Upper lobe of left lung (tissue), 6 donors: ENCODE measurements around the gene RUNX2. TPM values are rescaled to one million over a fixed set of nuclear protein-coding genes. Genes with fewer than 3 reads are reported as not detected.

Experiments
- ATAC-seq, 2 donors: fragments of 200-7000 bp; cut with Tn5 transposase; one replicate each; pipeline ENCODE4 v1.9.1; 2022; ENCODE audit warnings: mild to moderate bottlenecking in 2 of 2, moderate library complexity in 2 of 2; ENCODE audit not compliant: low FRiP score in 2 of 2
- DNase-seq, 2 donors: peaks; one replicate each; pipeline ENCODE4 v3.0.0-alpha.2; 2019 to 2020
- H3K27ac ChIP-seq, 4 donors: fragments of 200-600 bp; sonication (generic); one replicate each; pipeline ENCODE4 v1.5.1; 2016 to 2019
- H3K27me3 ChIP-seq, 4 donors: fragments of 200-600 bp; sonication (generic); one replicate each; pipeline ENCODE4 v1.5.1; 2017 to 2019
- H3K36me3 ChIP-seq, 4 donors: fragments of 200-600 bp; sonication (generic); one replicate each; pipeline ENCODE4 v1.5.1; 2016 to 2019
- H3K4me1 ChIP-seq, 4 donors: fragments of 200-600 bp; sonication (generic); one replicate each; pipeline ENCODE4 v1.5.1; 2018 to 2019
- H3K4me3 ChIP-seq, 4 donors: fragments of 200-600 bp; sonication (generic); one replicate each; pipeline ENCODE4 v1.5.1; 2017 to 2019; ENCODE audit warnings: mild to moderate bottlenecking in 2 of 4, moderate library complexity in 1 of 4
- H3K9me3 ChIP-seq, 4 donors: fragments of 200-600 bp; sonication (generic); one replicate each; pipeline ENCODE4 v1.5.1; 2018 to 2019
- EP300 ChIP-seq, 4 donors: sonication (generic); formaldehyde crosslinking; IDR thresholded peaks; one replicate each; pipeline ENCODE4 v1.5.1; 2017; ENCODE audit warnings: antibody characterized with exemption in 4 of 4, control low read depth in 2 of 4
- POLR2A ChIP-seq, 4 donors: fragments of 450-650 bp; IDR thresholded peaks; one replicate each; pipeline ENCODE4 v1.5.1; 2016 to 2017; ENCODE audit warnings: antibody characterized with exemption in 4 of 4, mild to moderate bottlenecking in 2 of 4
- POLR2AphosphoS5 ChIP-seq, 2 donors: sonication (generic); formaldehyde crosslinking; IDR thresholded peaks; one replicate each; pipeline ENCODE4 v1.5.1; 2017; ENCODE audit warnings: antibody characterized with exemption in 2 of 2
- WGBS, 2 donors: methylation state at CpG; one replicate each; pipeline ENCODE4 v1.1.5; 2017 to 2018; 5-methylcytosine and 5-hydroxymethylcytosine counted together
- total RNA-seq, 6 donors: library from RNA; depleted of rRNA in 4 of 6; stranded (reverse); fragments of >200 nt in 4 of 6; gene quantifications; one replicate each; pipeline versions ENCODE4 v1.1.0 to v1.2.1, GENCODE V29; 2016 to 2021
- TF ChIP-seq, protein P1 (sequence below), 6 experiments: fragments of 450-650 bp in 4 of 6; fragments of 200-600 bp in 2 of 6; sonication (generic) in 2 of 6; IDR thresholded peaks; one replicate each; pipeline ENCODE4 v1.5.1; 2016 to 2019; ENCODE audit warnings: antibody characterized with exemption in 6 of 6
- donor health status: DM: no; HTN: no; CAD: no; lungs with moderate emphysema.
- donor health status: DM: no; HTN: yes; CAD: no; lungs with severe emphysema.

Gene RUNX2
- total RNA-seq, 6 donors from 2014 or later, result 2.6 to 12.2 (median 5.5) TPM

DNA sequence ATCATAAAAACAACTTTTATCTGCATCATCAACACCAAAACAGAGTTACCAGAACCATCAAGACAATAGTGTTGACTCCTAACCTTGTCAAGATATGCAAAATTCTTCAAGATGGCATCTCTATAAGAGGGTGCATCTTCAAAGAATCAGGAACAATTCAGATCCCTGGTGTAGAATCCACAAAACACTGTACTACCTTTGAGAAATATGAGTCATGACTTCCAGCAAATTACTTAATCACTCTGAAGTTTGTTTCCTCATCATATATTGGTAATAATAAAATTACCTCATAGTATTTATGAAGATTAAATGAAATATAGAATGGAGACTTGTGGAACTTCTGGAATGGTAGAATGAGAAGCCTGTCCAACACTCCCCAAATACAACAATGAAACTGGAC is 270.9 kb downstream of the RUNX2 start:
- ATAC-seq (no peak), DNase-seq (no peak)
- Histone ChIP-seq H3K36me3 (no peaks in the 10 kb centered on the region), H3K4me1 (no peaks in the 10 kb centered on the region), H3K9me3 (peaks cover 0 to 4% (median 0%) of the 10 kb centered on the region in 4 donors), H3K4me3 (no peak overlapping the region), H3K27ac (no peak overlapping the region), H3K27me3 (no peaks in the 10 kb centered on the region)
- TF ChIP-seq EP300 (IDR thresholded peaks at IDR 0.05) (no peak), POLR2AphosphoS5 (IDR thresholded peaks at IDR 0.05) (no peak), POLR2A (IDR thresholded peaks at IDR 0.05) (no peak)
- TF ChIP-seq, protein P1, sequence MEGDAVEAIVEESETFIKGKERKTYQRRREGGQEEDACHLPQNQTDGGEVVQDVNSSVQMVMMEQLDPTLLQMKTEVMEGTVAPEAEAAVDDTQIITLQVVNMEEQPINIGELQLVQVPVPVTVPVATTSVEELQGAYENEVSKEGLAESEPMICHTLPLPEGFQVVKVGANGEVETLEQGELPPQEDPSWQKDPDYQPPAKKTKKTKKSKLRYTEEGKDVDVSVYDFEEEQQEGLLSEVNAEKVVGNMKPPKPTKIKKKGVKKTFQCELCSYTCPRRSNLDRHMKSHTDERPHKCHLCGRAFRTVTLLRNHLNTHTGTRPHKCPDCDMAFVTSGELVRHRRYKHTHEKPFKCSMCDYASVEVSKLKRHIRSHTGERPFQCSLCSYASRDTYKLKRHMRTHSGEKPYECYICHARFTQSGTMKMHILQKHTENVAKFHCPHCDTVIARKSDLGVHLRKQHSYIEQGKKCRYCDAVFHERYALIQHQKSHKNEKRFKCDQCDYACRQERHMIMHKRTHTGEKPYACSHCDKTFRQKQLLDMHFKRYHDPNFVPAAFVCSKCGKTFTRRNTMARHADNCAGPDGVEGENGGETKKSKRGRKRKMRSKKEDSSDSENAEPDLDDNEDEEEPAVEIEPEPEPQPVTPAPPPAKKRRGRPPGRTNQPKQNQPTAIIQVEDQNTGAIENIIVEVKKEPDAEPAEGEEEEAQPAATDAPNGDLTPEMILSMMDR (IDR thresholded peaks at IDR 0.05), result no peak

DNA sequence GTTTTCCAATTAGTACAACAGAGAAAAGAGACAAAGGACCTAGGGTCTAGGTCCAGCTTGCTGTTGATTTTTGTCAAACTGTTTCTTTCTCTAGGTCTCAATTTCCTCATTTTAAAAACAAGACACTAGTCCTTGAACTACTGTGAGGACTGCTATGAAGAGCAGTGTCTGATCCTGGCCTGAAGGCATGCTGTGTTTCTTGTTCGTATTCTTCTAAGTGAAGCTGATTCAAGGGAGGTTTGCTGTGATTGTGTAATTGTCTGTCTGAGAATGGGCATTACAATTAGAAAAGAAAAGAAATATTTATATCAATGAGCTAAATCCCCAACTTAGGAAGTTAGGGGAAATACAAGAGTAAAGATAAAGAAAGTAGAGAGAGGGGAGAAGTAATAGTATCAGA is 277.8 kb downstream of the RUNX2 start:
- WGBS, 2 donors, result 89 to 100% methylated on average over 1 of the region's 1 CpG
- ATAC-seq, result no peak
- no peak for TF ChIP-seq POLR2AphosphoS5 (IDR thresholded peaks at IDR 0.05)
- TF ChIP-seq, protein P1 (IDR thresholded peaks at IDR 0.05), result no peak
- no peak for TF ChIP-seq EP300 (IDR thresholded peaks at IDR 0.05)
- no peak for TF ChIP-seq POLR2A (IDR thresholded peaks at IDR 0.05)

DNA sequence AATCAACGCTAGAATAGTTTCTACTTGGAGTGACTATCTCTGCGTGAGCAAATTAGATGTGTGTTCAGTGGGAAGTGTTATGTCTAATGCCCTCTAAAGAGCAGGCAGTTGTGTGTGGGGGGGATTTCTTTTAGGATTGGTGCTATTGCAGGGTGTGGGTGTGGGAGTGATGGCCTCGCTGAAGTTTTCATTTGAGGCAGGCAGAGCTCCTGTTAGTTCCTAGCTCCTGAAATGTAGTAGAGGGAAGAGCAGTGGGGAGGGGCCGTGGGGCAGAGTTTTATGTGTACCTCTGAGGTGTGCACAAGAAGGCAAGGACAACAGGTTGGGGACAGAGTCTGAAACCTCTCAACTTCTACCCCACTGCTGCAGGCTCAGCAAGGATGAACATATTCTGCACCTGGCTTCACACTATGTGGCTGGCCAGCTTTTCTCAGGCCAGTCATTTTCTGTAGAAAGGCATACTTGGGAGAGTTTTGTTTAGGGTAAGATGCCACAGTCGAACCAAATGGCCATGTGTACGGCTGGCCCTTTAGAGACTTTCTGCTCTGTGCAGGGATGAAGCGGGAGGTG is 278.8 kb downstream of the RUNX2 start:
- H3K36me3 ChIP-seq, result no peaks in the 10 kb centered on the region
- DNase-seq, result no peak
- WGBS, 2 donors, result 87 to 90% methylated on average over 7 of the region's 7 CpGs

More for the DNA sequence above, 277.8 kb downstream of the RUNX2 start:
- H3K4me1 ChIP-seq, result peaks cover 0 to 10% (median 3%) of the 10 kb centered on the region in 4 donors
- H3K27me3 ChIP-seq, result no peaks in the 10 kb centered on the region
- no peak overlapping the region for H3K27ac ChIP-seq
- no peak for DNase-seq
- peaks cover 0 to 4% (median 0%) of the 10 kb centered on the region in 4 donors for H3K9me3 ChIP-seq
- H3K4me3 ChIP-seq, result no peak overlapping the region
- H3K36me3 ChIP-seq, result no peaks in the 10 kb centered on the region

DNA sequence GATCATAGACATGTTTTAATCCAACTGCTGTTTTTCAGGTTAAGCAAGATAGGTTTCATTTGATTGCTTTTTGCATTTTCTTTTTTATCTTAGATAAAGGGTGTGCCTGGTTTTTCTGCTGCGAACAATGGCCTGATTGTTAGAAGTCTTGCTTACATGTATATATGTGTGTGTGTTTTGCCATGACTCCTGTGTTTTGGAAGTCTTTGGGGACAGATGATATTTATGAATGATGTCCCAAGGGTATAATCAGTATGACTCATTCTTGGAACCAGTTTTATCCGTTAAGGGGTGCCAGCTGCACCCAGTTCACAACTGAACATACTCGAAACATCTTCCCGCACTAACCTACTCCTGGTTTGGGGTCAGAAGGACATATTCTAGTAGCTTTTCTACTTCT is 279.7 kb downstream of the RUNX2 start:
- TF ChIP-seq POLR2A (IDR thresholded peaks at IDR 0.05), result no peak
- Histone ChIP-seq H3K4me1 (peaks cover 0 to 10% (median 3%) of the 10 kb centered on the region in 4 donors), H3K27ac (no peak overlapping the region), H3K9me3 (peaks cover 0 to 4% (median 0%) of the 10 kb centered on the region in 4 donors), H3K27me3 (no peaks in the 10 kb centered on the region), H3K4me3 (no peak overlapping the region), H3K36me3 (no peaks in the 10 kb centered on the region)
- 74% methylated on average over 4 of the region's 4 CpGs for WGBS, 2 donors
- DNase-seq (no peak), ATAC-seq (no peak)

More for the DNA sequence above, 278.8 kb downstream of the RUNX2 start:
- peaks cover 0 to 10% (median 3%) of the 10 kb centered on the region in 4 donors for H3K4me1 ChIP-seq
- no peak for TF ChIP-seq POLR2A (IDR thresholded peaks at IDR 0.05)
- TF ChIP-seq, protein P1 (IDR thresholded peaks at IDR 0.05), result no peak
- no peak for TF ChIP-seq EP300 (IDR thresholded peaks at IDR 0.05)
- no peak for TF ChIP-seq POLR2AphosphoS5 (IDR thresholded peaks at IDR 0.05)
- no peaks in the 10 kb centered on the region for H3K27me3 ChIP-seq
- H3K4me3 ChIP-seq, result no peak overlapping the region
- peaks cover 0 to 4% (median 0%) of the 10 kb centered on the region in 4 donors for H3K9me3 ChIP-seq
- H3K27ac ChIP-seq, result no peak overlapping the region
- ATAC-seq, result no peak

DNA sequence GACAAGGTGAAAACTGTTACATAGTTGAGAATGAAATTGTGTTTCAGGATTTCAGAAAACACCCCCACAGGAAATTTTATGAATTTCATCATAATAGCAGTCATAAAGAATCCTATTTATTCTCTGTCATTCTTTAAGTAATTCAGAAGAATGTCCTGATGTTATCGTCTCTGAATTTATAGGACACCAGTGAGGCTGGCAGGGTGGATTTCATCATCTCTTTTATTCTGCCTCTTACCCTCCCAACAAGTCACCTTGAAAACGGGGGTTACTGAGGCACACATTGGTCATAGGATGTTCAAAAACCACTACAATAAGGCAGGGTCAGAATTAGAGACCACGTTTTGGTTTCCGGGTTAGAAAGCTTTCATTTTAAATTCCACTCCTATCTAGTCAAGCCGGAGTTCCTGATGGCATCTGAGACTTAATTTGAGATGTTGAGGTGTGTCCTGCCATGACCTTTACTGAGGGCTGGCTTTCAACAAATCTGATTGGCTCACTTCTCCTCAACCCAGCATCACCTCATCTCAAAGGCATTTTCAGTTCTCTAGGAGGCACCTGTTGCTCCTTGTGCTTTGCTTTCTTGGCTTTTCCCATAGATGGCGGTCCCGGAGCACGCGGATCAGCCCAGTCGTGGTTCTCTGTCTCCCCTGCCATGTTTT is 280.3 kb downstream of the RUNX2 start:
- no peak for ATAC-seq
- H3K9me3 ChIP-seq, result peaks cover 0 to 4% (median 0%) of the 10 kb centered on the region in 4 donors
- WGBS, 2 donors, result 83 to 86% methylated on average over 10 of the region's 10 CpGs
- TF ChIP-seq POLR2AphosphoS5 (IDR thresholded peaks at IDR 0.05) (no peak), POLR2A (IDR thresholded peaks at IDR 0.05) (no peak), EP300 (IDR thresholded peaks at IDR 0.05) (no peak)
- TF ChIP-seq, protein P1 (IDR thresholded peaks at IDR 0.05), result no peak
- no peaks in the 10 kb centered on the region for H3K27me3 ChIP-seq
- no peak for DNase-seq
- peaks cover 0 to 10% (median 3%) of the 10 kb centered on the region in 4 donors for H3K4me1 ChIP-seq
- H3K36me3 ChIP-seq, result no peaks in the 10 kb centered on the region
- no peak overlapping the region for H3K4me3 ChIP-seq
- H3K27ac ChIP-seq, result no peak overlapping the region
